Kidney epithelial cell (primary cell): ENCODE measurements around the gene EIF3K. TPM values are rescaled to one million over a fixed set of nuclear protein-coding genes. Genes with fewer than 3 reads are reported as not detected.
"Not testable (repeated sequence)": the region's sequence is repeated elsewhere in the genome, so short reads cannot be mapped to it uniquely, and the experiment has no call there.

Experiments used
- DNase-seq: peaks from one replicate; pipeline ENCODE4 v3.0.0-alpha.2; 2010; ENCODE audit warnings: low read depth
- H3K27me3 ChIP-seq: 2 replicates; pipeline ENCODE4 v1.6.0; 2011; ENCODE audit warnings: low read length; ENCODE audit not compliant: control insufficient read depth, insufficient read depth
- H3K36me3 ChIP-seq: 2 replicates; pipeline ENCODE4 v1.5.1; 2011; ENCODE audit warnings: low read length; ENCODE audit not compliant: control insufficient read depth, insufficient read depth
- H3K4me3 ChIP-seq: 2 replicates; pipeline ENCODE4 v1.5.1; 2011; ENCODE audit warnings: low read depth, mild to moderate bottlenecking, control low read depth, low read length
- total RNA-seq: library from RNA; depleted of rRNA; stranded (reverse); fragments of >200 nt; gene quantifications from 2 replicates; pipeline ENCODE4 v1.2.3, GENCODE V29; 2015
- TF ChIP-seq, protein P1 (sequence below): IDR thresholded peaks from 2 replicates; pipeline ENCODE4 v1.5.1; 2011; ENCODE audit warnings: mild to moderate bottlenecking, moderate library complexity, low read length, control low read depth, inconsistent platforms; ENCODE audit not compliant: insufficient read depth, poor library complexity, severe bottlenecking

EIF3K gene
- total RNA-seq, result 644 and 653 TPM in 2 replicates

DNA sequence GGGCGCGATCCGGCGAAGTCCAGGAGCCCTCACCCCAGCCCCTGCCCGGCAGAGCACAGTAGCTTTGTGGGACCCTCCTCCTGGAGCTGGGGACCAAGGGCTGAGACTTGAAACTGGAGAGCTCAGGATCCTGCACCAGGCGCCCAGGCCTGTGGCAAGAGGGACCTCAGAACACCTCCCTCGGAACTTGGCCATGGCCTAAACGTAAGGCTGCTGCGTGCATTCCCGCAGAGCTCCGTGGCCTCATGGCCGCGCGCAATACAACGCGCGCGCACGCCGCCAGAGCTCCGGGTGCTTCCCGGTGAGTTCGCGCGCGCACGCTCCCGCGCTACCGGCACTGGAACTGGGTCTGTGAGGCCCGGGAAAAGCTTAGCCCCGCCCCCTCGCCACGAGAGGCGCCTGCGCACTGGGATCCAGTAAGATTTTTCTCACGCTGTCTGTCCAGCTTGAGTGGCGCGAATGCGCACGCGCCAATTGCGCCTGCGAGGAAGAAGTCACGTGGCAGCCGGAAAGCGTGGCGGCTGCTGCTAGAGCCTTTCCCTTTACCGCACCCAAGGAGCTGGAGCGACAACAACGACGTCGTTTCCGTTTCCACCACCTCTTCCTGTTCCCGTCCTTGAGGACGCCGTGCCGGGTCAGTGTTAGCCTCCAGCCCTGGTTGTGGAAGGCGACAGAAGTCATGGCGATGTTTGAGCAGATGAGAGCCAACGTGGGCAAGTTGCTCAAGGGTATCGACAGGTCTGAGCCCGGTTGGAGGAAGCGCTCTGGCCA is at the start of gene EIF3K:
EIF3K (plus strand) TSS at position 599 of the 771 bp plus-strand sequence; CDS start at position 680, 81 bp downstream.
- TF ChIP-seq, protein P1, sequence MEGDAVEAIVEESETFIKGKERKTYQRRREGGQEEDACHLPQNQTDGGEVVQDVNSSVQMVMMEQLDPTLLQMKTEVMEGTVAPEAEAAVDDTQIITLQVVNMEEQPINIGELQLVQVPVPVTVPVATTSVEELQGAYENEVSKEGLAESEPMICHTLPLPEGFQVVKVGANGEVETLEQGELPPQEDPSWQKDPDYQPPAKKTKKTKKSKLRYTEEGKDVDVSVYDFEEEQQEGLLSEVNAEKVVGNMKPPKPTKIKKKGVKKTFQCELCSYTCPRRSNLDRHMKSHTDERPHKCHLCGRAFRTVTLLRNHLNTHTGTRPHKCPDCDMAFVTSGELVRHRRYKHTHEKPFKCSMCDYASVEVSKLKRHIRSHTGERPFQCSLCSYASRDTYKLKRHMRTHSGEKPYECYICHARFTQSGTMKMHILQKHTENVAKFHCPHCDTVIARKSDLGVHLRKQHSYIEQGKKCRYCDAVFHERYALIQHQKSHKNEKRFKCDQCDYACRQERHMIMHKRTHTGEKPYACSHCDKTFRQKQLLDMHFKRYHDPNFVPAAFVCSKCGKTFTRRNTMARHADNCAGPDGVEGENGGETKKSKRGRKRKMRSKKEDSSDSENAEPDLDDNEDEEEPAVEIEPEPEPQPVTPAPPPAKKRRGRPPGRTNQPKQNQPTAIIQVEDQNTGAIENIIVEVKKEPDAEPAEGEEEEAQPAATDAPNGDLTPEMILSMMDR, result no peak
- peak; percentile 99 for DNase-seq
- Histone ChIP-seq H3K36me3 (no peaks in the 10 kb centered on the region), H3K4me3 (peak within 1 kb of the TSS; percentile 83), H3K27me3 (no peaks in the 10 kb centered on the region)

DNA sequence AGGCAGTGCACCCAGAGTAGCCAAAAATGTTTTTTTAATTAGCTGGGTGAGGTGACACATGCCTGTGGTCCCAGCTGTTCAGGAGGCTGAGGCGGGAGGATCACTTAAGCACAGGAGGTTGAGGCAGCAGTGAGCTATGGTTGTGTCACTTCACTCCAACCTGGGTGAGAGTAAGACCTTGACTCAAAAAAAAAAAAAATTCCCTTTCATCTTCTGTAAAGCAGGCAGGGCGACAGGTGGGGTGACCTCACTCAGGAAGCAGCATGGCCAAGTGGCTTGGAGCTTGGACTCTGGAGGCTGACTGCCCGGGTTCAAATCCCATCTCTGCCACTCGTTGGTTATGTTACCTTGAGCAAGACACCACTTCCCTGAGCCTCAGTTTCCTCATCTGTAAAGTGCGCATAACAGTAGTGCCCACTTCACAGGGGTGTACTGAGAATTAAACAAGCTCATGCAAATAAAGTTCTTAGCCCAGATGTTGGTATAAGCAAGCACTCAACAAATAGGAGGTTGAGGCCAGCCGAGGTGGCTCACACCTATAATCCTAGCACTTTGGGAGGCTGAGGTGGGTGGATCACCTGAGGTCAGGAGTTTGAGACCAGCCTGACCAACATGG is 49.5 kb upstream of the EIF3K start:
- no peak overlapping the region for H3K4me3 ChIP-seq
- no peak for DNase-seq
- TF ChIP-seq, protein P1, result no peak
- no peaks in the 10 kb centered on the region for H3K36me3 ChIP-seq
- peaks cover 21% of the 10 kb centered on the region for H3K27me3 ChIP-seq

DNA sequence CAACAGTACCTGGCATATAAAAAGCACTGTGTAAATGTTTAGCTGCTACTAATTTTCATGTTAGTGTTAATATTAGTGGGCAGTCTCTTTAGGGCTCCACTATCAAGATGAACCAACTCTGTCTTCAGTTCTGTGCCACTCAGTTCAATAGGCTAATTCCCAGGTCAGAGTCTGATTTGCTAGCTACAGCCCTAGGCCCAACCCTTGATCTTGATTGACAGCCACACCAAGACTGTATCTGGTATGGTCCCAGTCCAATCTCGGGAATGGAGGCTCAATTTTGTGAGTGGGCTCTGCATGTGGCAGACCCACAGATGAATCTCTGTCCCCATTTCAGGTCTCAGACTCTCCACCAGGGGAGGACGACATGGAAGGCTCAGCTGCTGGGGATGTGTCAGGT is 47.3 kb upstream of the EIF3K start:
- TF ChIP-seq, protein P1, result no peak

GRCh38 chr19:38577826-38578225 is 41.2 kb upstream of the EIF3K start:
- Histone ChIP-seq H3K4me3 (no peak overlapping the region), H3K27me3 (no peaks in the 10 kb centered on the region), H3K36me3 (no peaks in the 10 kb centered on the region)
- TF ChIP-seq, protein P1, result no peak
- no peak for DNase-seq

More for the DNA sequence above, 47.3 kb upstream of the EIF3K start:
- no peak for DNase-seq
- H3K4me3 ChIP-seq, result no peak overlapping the region
- H3K36me3 ChIP-seq, result no peaks in the 10 kb centered on the region
- peaks cover 5% of the 10 kb centered on the region for H3K27me3 ChIP-seq

GRCh38 chr19:38579304-38579703 is 39.7 kb upstream of the EIF3K start:
- H3K4me3 ChIP-seq, H3K27me3 ChIP-seq, H3K36me3 ChIP-seq, DNase-seq: not testable (repeated sequence)

- no peak for DNase-seq
- TF ChIP-seq, protein P1, result no peak
- Histone ChIP-seq H3K36me3 (no peaks in the 10 kb centered on the region), H3K4me3 (no peak overlapping the region), H3K27me3 (no peaks in the 10 kb centered on the region)
Observed at GRCh38 chr19:38580080-38580479, 38.9 kb upstream of the EIF3K start.
